Testis (tissue), 2 donors: ENCODE results near the gene COL4A1.

ENCODE experiments used
- POLR2A ChIP-seq: fragments of 450-650 bp; IDR thresholded peaks from one replicate; pipeline ENCODE4 v1.6.1; 2017; ENCODE audit warnings: antibody characterized with exemption, mild to moderate bottlenecking, moderate library complexity
- TF ChIP-seq, protein P1 (sequence below), 3 experiments: fragments of 450-650 bp in 2 of 3; fragments of 200-600 bp in 1 of 3; sonication (generic) in 1 of 3; IDR thresholded peaks; one replicate each; pipeline ENCODE4 v1.5.1; 2016 to 2019; ENCODE audit warnings: antibody characterized with exemption in 3 of 3, mild to moderate bottlenecking in 2 of 3, moderate library complexity in 1 of 3

DNA sequence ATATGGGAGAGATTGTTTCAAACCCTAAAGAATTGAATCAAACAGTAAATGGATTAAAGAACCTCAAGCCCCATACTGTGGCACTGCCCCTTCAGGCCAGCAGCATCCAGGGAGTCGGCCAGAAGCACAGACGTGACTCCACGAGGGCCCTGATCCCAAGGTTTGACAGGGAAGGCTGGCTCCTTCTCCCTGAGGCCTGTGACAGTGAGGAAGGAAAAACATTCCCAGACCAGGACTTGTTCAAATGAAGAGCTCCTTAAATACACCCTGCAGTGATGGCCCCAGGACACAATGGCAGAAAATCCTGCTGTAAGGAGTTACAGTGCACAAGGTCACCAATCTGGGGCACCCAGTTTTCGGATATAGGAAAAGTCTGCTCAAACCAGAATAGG lies 91.0 kb downstream of the COL4A1 start:
- TF ChIP-seq, protein P1, sequence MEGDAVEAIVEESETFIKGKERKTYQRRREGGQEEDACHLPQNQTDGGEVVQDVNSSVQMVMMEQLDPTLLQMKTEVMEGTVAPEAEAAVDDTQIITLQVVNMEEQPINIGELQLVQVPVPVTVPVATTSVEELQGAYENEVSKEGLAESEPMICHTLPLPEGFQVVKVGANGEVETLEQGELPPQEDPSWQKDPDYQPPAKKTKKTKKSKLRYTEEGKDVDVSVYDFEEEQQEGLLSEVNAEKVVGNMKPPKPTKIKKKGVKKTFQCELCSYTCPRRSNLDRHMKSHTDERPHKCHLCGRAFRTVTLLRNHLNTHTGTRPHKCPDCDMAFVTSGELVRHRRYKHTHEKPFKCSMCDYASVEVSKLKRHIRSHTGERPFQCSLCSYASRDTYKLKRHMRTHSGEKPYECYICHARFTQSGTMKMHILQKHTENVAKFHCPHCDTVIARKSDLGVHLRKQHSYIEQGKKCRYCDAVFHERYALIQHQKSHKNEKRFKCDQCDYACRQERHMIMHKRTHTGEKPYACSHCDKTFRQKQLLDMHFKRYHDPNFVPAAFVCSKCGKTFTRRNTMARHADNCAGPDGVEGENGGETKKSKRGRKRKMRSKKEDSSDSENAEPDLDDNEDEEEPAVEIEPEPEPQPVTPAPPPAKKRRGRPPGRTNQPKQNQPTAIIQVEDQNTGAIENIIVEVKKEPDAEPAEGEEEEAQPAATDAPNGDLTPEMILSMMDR (IDR thresholded peaks at IDR 0.05) = no peak
- TF ChIP-seq POLR2A = no peak
